ENCODE data around the gene NACC2. TPM values are rescaled to one million over a fixed set of nuclear protein-coding genes. Genes with fewer than 3 reads are reported as not detected.
A peak's percentile ranks its signal among the peaks of the same experiment; 100 is the strongest.

The NACC2 gene
- total and polyA plus RNA-seq, 2 of the 8 experiments (the other 6 are each of a cell fraction or from before 2014, with no cell fraction given): 8.3 to 14.0 TPM

- DNase-seq (ENCODE audit: low read depth in 1 of 2, low spot score in 2 of 2): no peak
- peaks cover 0 to 2% of the 10 kb centered on the region in 2 experiments for H4K20me1 ChIP-seq (replicated peaks in 1 of 2; ENCODE audit: control insufficient read depth in 1 of 2, insufficient read depth in 2 of 2, low read length in 2 of 2)
- CTCF ChIA-PET (ENCODE audit: partially characterized antibody): interaction anchor here (0.7 kb wide), 1 partner anchor 9 kb away, joined by 3 read pairs; no protein-coding TSS in a partner anchor
- TF ChIP-seq CTCF (IDR thresholded peaks at IDR 0.05; ENCODE audit: control extremely low read depth in 1 of 3, insufficient read depth in 1 of 3, low read depth in 1 of 3, low read length in 3 of 3) (no peak), PHF8 (conservative IDR thresholded peaks at IDR 0.05; ENCODE audit: low read depth, low read length) (no peak)
Observed at GRCh38 chr9:136085815-136086212, 9.3 kb downstream of the NACC2 start.

More at GRCh38 chr9:136085815-136086212, 9.3 kb downstream of the NACC2 start:
- no peak overlapping the region for H2BK120ac ChIP-seq (replicated peaks; ENCODE audit: low read depth, low read length)
- H4K91ac ChIP-seq (replicated peaks; ENCODE audit: insufficient read length, low read length): no peak overlapping the region
- POLR2A ChIA-PET (ENCODE audit: partially characterized antibody): no interaction called here
- H3K27me3 ChIP-seq (replicated peaks in 1 of 4; ENCODE audit: control insufficient read depth in 3 of 4, extremely low read depth in 1 of 4, insufficient read depth in 3 of 4, low read length in 3 of 4): no peaks in the 10 kb centered on the region
- H3K9ac ChIP-seq (replicated peaks in 1 of 4; ENCODE audit: extremely low read depth in 1 of 4, low read depth in 3 of 4, low read length in 3 of 4): no peak overlapping the region
- H3K56ac ChIP-seq (replicated peaks; ENCODE audit: insufficient read length, low read depth, low read length): no peak overlapping the region
- H3K9me3 ChIP-seq (ENCODE audit: insufficient read depth in 2 of 2, low read depth in 1 of 2, low read length in 1 of 2): no peaks in the 10 kb centered on the region
- H3K4me2 ChIP-seq (ENCODE audit: insufficient read depth in 1 of 2, low read depth in 2 of 2, low read length in 2 of 2): no peak overlapping the region
- no peaks in the 10 kb centered on the region for H3K23me2 ChIP-seq (ENCODE audit: low read depth, low read length)
- no peaks in the 10 kb centered on the region for H3K36me3 ChIP-seq (ENCODE audit: control insufficient read depth in 2 of 4, insufficient read depth in 4 of 4, low read length in 3 of 4)
- no peak overlapping the region for H3K4me3 ChIP-seq (ENCODE audit: extremely low read depth in 1 of 4, insufficient read depth in 2 of 4, low read depth in 3 of 4, low read length in 4 of 4)
- no peaks in the 10 kb centered on the region; the same call in 1 of the 2 replicates for H3K79me1 ChIP-seq (ENCODE audit: low read depth, low read length)
- no peak overlapping the region for H2BK15ac ChIP-seq (ENCODE audit: low read length)
- 93% methylated on average over 15 of the region's 16 CpGs; no CpG with 5 or more reads in 1 of the 2 experiments for WGBS, 2 experiments (ENCODE audit: extremely low coverage in 1 of 2, insufficient coverage in 1 of 2, insufficient read length in 1 of 2, insufficient replicate concordance in 2 of 2, low coverage in 1 of 2, low lambda C conversion rate in 2 of 2, missing lambda C conversion rate in 1 of 2)
- peaks cover 0 to 6% of the 10 kb centered on the region in 2 experiments; a peak in 1 of 4 replicates for H3K79me2 ChIP-seq (ENCODE audit: control insufficient read depth in 1 of 2, insufficient read depth in 2 of 2, low read length in 2 of 2)
- H3K23ac ChIP-seq (ENCODE audit: insufficient read length): no peak overlapping the region
- H3K4me1 ChIP-seq (replicated peaks in 1 of 4; ENCODE audit: control insufficient read depth in 3 of 4, insufficient read depth in 4 of 4, low read length in 3 of 4): peaks cover 0 to 23% (median 9%) of the 10 kb centered on the region in 4 experiments; a peak in 5 of 7 replicates
- H2AK5ac ChIP-seq (ENCODE audit: low read depth, low read length): no peak overlapping the region
- H2BK5ac ChIP-seq (ENCODE audit: low read depth, low read length): no peak overlapping the region
- no peak overlapping the region for H3K14ac ChIP-seq (ENCODE audit: insufficient read length)
- H2AFZ ChIP-seq (ENCODE audit: low read length): no peak overlapping the region
- no peak overlapping the region for H3K18ac ChIP-seq (ENCODE audit: extremely low read depth, low read length)
- no peak for FAIRE-seq
- H3K4ac ChIP-seq (replicated peaks; ENCODE audit: insufficient read length, low read depth, low read length): no peak overlapping the region
- no peak overlapping the region for H2BK12ac ChIP-seq (ENCODE audit: low read depth, low read length)
- no peak overlapping the region for H2BK20ac ChIP-seq (ENCODE audit: low read length)
- H4K5ac ChIP-seq (ENCODE audit: insufficient read length, low read depth, low read length): no peak overlapping the region
- H3K27ac ChIP-seq (ENCODE audit: low read depth, low read length): no peak overlapping the region
- peak overlapping the region; percentile 25; the same call in 1 of the 2 replicates for H4K8ac ChIP-seq (ENCODE audit: extremely low read depth, insufficient read depth, low read length)
